Subcutaneous adipose tissue (tissue), 4 donors: ENCODE results near the gene AIFM1. TPM values are rescaled to one million over a fixed set of nuclear protein-coding genes. Genes with fewer than 3 reads are reported as not detected.

Experiments used
- total RNA-seq, 4 donors: library from RNA; depleted of rRNA; stranded (reverse); fragments of >200 nt; gene quantifications; one replicate each; pipeline ENCODE4 v1.1.0, GENCODE V29; 2016
- TF ChIP-seq, protein P1 (sequence below): fragments of 450-650 bp; IDR thresholded peaks from one replicate; pipeline ENCODE4 v1.5.1; 2016; ENCODE audit warnings: low read depth, mild to moderate bottlenecking, control low read depth, antibody characterized with exemption, moderate library complexity

The AIFM1 gene
- total RNA-seq, 4 donors from 2014 or later: 19.8 to 26.4 (median 22.4) TPM

DNA sequence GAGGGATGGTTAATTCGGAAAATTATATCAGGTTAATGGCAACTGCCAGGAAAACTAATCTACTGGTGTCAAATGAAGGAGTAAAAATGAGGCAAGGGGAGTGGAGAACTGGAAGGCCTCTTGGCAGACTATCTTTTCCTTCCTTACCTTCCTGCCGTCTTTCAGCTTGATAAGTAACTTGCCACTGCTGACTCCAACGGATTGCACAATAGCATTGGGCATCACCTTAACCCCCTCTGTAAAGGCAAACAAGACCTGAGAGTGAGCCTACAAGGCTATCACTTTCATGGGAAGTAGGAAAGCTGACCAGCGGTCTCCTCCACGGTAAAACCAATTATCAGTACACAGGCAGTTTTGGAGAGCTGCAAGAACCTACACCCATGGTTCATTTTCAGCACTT lies 29.1 kb downstream of the AIFM1 start:
- TF ChIP-seq, protein P1, sequence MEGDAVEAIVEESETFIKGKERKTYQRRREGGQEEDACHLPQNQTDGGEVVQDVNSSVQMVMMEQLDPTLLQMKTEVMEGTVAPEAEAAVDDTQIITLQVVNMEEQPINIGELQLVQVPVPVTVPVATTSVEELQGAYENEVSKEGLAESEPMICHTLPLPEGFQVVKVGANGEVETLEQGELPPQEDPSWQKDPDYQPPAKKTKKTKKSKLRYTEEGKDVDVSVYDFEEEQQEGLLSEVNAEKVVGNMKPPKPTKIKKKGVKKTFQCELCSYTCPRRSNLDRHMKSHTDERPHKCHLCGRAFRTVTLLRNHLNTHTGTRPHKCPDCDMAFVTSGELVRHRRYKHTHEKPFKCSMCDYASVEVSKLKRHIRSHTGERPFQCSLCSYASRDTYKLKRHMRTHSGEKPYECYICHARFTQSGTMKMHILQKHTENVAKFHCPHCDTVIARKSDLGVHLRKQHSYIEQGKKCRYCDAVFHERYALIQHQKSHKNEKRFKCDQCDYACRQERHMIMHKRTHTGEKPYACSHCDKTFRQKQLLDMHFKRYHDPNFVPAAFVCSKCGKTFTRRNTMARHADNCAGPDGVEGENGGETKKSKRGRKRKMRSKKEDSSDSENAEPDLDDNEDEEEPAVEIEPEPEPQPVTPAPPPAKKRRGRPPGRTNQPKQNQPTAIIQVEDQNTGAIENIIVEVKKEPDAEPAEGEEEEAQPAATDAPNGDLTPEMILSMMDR: no peak

DNA sequence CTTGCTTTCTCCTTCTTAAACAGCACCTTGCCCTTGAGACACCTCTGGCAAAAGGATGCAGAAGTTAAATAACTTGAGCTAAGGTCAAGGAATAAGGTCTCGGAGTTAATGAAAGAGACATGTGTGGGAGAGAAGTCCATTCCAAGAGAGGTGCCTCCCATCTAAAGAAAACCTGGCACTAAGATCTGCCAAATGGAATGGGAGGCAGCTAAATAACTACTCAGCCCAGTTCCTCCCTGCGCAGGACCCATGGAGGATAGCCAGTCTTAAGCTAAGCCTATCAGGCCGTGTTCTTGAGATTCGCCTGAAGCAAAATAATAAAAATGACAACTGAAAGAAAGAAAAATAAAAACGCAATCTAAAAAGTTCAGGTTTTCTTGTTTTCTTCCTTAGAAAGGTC lies 34.7 kb downstream of the AIFM1 start:
- TF ChIP-seq, protein P1: no peak

DNA sequence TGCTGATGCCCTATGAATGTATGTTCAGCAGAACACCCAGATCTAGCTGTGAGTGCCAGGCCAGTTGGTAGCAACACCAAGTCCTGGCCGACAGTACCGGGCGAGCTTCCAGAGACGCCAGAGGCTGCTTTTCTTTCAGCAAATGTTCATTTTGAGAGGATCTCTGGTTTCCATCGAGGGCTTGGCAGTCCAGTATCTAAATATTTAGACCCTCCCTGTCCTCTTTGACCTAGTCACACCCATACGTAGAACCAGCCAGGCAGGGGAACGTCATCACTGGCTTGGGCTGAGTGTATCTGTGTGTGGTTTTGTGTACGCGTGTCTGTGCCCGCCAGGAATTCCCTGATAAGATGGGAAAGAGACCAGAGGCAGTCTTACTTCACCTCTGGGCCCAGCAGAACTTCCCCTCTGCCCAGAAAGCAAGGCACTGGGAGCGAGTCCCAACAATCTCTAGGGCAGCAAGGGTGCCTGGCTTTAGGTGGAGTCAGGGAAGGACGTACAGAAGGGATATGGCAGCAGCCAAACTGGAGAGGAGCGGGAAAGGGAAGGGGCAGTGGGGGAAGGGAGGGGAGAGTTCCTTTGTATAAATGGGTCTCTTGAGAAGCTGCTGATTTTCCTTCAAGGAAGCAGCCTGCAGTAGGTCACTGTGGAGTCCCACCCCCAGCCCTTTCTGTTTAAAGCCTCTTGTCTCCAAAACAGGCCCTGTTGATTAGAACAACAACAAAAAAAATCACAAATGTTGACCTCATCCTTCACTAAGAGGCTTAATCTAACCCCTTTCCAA lies 40.4 kb downstream of the AIFM1 start:
- TF ChIP-seq, protein P1: no peak

DNA sequence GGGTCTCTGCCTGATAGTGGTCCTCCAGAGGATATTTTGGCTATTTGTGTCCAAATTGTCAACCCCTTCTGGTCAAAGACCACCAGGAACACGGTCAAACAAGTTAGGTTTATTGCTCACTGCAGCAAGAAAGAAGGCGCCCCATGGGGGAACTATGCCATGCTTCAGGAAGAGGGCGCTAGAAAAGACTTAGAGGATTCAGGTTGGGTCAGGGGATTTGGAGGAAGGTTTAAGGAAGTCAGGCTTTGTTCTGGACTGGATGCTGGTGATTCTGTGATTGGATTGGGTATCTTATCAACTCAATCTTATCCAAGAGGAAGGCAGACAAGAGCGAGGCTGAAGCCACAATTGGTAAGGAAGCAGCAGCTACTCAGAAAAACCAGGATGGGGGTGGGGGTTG lies 41.1 kb downstream of the AIFM1 start:
- TF ChIP-seq, protein P1: no peak

DNA sequence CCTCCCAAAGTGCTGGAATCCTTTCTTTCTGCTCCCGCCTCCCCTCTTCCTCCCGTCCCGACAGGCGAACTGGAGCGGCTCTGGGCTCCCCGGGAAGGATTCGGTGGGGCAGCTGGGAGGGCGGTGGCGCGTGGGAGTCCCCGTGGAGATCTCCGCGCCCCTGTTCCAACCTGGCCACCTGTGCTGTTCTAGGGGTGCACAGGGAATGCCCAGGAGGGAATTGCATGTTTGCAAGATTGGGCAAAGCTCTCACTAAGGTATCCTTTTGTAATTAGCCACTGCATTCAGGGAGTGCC lies 44.2 kb downstream of the AIFM1 start:
- TF ChIP-seq, protein P1: no peak

DNA sequence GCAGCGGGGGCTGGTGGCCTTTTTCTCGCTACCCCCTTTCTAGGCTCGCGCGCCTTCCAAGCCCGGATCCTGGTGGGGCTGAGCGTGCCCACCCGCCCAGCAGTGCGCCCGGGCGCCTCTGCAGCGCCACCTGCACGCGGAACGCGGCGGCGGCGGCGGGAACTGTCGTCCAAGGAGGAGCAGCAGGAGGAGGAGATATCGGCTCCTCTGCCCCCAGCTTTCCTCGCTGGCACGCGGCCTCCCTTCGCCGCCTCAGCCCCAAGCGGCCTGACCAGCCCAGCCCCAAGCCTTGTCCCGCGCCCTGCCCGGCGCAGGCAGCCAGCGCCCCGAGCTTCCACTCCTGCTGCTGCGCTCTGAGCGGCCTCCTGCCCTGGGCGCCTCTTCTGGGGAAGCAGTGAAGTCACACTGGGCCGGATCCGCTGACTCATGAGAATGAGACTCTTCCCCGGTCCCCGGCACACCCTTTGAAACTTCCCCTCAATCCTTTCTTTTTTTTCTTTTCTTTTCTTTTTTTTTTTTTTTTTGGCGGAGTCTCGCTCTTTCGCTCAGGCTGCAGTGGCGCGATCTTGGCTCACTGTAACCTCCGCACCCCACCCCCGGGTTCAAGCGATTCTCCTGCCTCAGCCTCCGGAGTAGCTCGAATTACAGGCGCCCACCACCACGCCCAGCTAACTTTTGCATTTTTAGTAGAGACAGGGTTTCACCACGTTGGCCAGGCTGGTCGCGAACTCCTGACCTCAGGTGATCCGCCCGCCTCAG lies 44.7 kb downstream of the AIFM1 start:
- TF ChIP-seq, protein P1: no peak

DNA sequence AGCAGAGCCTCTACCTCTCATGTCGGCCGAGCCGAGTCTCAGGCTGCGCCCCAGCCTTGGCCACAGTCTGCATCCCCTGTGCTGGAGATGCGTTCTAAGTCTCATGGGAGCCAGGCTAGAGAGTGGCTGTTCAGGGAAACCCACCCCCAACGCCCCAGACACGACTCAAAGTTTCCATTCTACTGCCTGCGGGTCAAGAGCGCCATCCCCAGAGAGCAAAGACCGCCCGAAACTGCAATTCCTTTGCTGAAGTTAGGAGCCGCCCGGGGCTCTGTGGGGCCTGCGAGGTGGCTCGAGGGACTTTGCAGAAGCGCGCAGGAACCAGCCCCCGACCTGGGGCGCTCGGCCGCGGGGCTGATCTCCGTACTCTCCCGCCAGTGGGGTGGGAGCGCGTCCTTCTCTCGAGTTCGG lies 45.3 kb downstream of the AIFM1 start:
- TF ChIP-seq, protein P1: no peak
